IPS DF 4.7 (cell line): Measurements from ENCODE around the gene HDAC10.
"Not testable (repeated sequence)": the region's sequence is repeated elsewhere in the genome, so short reads cannot be mapped to it uniquely, and the experiment has no call there.

ENCODE experiments used
- DNase-seq: peaks from one replicate; pipeline ENCODE4 v3.0.0-alpha.2; 2013; ENCODE audit warnings: low spot score; ENCODE audit errors: extremely low read depth

Gene HDAC10

DNA sequence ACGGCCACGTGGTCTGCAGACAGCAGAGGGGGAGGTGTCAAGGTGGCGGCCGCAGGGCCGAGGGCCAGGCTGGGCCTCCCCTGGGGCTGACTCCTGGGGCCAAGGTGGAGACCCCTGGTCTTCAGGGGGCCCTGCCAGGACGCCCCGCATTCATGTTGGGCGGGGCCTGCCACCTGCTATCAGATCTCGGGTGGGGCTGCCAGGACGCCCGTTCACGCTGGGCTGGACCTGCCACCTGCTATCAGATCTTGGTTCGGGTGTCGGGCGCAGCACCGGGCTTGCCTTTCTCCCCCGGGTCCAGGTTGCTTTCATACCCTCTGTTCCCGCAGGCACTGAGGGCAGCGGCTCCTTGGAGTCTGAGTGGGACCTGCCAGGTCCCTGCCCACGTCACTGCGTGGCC lies 35.2 kb upstream of the HDAC10 start:
- no peak for DNase-seq

DNA sequence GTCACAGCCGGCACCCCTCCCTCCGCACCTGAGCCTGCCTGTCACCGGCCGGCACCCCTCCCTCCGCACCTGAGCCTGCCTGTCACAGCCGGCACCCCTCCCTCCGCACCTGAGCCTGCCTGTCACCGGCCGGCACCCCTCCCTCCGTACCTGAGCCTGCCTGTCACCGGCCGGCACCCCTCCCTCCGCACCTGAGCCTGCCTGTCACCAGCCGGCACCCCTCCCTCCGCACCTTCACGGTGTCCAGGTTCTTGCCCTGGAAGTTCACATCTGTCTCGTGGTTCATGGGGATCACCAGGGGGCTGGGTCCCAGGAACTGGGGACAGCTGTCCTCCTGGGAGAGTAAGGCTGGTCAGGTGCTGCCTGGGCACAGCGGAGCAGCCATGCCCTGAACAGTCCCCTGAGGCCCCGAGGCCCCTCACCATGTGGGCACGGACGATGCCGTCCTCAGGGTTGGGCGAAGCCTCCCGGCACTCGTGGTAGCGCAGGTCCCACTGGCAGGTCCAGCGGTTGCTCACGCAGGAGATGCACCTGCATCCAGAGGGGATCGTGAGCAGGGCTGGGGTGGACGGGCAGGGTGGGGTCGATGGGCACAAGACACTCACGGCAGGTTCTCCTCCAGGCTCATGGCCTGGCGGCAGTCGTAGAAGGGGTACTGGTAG lies 34.6 kb upstream of the HDAC10 start:
- no peak for DNase-seq

DNA sequence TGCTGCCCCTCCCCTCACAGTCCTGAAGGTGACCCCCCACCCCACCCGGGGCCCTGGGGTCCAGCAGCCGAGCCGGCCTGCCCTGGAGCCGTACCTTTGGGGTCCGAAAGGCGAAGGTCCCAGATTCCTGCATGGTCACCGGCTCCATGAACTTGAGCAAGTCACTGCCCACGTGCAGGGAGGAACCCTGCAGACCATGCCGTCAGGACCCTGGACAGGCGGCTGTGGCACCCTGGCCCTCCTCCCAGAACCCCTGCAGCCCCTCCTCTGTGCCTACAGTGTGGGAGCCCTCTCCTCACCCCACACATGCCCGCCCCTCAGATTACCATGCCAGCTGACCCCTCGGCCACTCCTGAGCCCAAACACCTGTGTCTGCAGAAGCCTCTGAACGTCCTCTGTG lies 33.4 kb upstream of the HDAC10 start:
- no peak for DNase-seq

DNA sequence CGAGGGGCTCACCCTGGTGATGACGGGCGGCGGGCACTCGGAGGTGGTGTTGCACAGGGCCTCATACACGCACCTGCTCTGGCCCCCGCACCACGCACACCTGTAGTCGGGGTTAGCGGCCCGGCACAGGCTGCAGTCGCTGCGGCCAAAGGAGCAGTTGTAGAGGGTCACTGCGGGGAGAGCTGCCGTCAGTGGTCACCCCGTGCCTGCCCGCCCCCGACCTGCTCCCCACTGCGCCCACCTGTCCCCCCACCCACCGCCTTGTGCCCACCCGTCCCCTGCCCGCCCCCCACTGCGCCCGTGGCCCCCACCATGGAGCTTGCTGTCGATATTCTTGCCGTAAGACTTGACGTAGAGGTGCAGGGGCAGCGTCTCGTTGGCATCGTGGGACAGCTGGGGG lies 32.8 kb upstream of the HDAC10 start:
- DNase-seq: no peak

DNA sequence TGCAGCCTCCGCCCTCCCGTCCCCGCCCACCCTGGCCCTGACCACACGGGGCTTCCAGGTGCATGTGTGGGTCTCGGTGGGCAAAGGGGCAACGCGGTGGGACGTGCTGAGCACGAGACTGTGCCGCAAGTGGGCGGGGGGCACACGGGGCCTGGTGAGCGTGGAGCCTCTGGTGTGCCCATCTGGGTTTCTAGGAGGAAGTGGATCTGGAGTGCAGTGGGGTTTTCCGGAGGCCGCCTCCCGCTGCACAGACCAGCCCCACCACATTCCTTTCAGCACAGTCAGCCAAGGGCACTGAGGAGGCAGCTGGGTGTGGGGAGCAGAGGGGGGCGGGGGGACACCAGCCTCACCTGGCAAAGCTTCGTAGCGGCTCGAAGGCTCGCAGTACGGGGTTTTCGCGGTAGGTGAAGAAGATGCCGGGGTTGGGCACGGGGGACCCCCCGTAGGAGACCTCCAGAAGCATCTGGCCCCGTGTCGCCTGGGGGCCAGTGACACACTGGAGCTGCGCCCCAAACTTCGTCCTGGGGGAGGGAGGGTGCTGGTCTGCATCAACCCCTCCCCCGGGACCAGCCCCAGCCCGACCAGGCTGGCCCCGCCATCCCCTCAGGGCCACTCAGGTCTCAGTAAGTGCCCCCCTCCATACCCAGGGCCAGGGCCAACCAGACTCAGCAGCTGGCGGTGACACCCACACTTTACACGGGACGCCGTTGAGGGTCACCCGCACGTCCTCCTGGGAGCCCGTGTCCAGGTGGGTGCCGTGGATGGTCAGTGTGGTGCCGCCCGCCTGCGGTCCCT lies 31.5 kb upstream of the HDAC10 start:
- no peak for DNase-seq

DNA sequence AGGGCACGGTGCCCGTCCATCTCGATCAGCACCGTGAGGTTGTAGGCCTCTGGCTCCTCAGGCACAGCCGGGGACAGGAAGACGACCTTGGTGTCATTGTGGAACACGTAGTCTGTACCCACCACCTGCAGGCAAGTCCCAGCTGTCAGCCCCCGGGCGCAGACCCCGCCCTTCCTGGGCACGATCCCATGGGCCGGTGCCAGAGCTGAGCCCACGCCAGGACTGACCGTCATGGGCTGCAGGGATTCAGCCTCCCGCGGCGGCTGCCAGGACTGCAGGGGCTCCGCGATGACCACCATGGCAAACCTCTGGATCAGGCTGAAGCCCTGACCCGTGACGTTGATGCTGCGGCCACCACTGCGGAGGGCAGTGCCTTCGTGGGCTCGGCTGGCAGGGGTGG lies 30.9 kb upstream of the HDAC10 start:
- no peak for DNase-seq

DNA sequence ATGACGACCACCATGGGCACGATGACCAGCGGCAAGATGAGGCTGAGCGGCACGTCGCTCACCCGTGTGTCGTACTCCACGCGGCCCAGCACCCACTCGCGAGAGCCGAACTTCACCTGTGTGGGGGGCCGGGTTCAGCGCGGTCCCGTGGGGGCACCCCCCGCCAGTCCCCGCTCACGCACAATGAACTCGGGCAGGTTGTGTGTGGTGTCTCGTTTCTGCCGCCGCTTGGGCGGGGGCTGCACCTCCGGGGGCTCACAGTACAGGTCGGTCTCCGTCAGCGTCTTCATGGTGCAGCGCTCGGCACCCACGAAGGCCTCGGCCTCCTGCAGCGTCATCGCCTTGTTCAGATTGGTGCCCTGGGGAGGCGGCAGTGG lies 30.3 kb upstream of the HDAC10 start:
- DNase-seq: no peak

DNA sequence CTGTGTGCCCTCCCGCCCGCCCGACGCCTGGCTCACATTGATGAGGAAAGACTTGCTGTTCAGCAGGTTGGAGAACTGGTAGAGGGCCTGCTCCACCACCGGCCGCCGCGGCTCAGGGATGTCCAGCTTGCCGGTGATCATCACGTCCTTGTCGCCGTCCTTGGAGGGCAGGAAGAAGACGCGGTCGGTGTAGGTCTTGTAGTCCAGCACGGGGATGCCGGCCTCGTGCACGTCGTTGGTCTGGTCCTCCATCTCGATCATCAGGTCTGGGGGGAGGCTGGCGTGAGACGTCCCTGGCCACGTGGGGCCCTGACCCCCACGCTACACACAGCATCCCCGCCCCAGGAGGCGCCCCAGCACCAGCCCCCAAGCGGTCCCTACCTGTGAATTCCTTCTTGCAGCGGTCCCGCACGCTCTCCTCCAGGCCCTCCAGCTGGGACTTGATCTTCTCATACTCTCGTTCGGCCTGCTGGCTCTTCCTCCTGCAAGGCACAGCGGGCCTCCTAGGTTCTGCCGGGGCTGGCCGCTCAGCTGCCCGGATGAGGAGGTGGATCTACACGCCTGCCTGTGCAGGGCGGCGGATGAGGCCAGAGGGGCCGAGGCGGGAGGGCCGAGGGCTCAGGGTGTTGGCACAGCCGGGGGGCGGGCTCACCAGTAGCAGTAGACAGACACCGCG lies 29.8 kb upstream of the HDAC10 start:
- no peak for DNase-seq

DNA sequence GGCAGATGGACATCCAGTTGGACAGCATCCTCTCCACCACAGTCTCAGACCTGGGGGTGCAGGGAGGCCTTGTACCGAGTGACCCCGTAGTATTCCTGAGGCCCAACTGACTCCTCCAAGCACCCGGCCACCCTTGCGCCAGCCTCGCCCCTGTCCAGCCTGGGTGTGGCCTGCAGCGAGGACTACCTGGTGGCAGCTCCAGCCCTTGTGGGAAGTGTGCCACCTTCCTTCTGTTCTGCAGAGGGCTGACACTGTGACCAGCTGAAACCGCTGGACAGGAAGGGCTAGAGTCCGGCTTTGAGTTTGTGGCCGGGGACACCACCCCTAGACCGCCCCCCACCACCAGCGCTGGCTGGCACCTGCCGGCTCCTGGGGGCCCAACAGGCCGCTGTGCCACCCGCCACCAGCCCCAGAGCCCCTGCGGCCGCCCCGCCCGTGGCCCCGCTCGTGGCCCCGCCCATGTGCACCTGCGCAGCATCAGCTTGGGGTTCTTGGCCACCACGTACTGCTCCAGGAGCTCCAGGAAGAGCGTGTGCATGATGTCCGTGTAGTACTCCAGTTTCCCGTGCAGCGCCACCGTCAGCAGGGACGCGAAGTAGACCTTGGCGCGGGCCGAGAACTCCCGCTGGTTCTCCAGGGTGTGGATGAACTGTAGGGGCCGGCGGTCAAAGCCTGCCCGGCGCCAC lies 29.1 kb upstream of the HDAC10 start:
- DNase-seq: no peak

DNA sequence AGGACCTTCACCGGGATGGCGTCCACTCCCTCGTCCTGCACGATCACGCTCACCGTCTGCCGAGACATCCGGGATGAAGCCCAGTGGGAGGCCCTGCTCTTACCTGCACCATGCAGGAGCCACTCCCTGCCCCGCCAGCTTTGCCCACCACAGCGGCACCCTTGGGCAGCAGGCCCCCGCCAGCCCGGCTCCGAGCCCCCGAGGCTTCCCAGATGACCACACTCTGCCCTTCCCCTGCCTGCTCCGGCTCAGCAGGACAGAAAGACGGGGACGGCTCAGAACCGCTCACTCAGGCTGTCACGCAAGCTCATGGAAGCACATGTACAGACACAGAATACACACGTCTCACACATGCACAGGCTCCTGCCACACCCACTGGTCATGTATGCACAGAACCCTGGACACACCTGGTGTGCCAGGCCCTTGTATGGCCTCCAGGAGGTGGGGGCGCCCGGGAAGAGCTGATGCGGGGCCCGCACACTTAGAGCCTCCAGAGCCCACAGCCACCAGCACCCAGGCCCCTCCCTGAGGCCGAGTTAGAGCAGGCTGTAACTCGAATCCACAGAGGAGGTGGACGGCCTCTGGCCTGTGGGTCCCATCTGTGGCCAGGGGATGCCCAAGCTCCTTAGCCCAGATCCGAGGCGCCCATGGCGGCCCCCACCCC lies 28.0 kb upstream of the HDAC10 start:
- DNase-seq: no peak

DNA sequence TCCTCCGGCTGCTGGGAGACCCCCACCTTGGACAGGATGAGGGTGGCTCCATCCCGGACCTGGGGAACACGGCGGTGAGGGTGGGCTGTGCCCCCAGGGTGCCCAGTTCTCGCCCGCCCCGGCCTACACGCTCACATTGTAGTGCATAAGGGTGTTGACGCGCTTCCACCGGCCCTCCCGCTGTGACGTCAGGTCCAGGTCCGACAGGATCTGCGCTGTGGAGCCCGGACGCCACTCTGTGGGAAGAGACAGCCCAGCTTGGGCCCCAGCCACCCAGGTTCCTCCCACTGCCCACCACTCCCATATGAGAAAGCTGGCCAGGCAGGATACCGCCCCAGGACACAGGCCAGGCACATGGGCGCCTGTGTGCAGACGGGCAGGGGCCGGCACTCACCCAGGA lies 27.4 kb upstream of the HDAC10 start:
- DNase-seq: no peak

DNA sequence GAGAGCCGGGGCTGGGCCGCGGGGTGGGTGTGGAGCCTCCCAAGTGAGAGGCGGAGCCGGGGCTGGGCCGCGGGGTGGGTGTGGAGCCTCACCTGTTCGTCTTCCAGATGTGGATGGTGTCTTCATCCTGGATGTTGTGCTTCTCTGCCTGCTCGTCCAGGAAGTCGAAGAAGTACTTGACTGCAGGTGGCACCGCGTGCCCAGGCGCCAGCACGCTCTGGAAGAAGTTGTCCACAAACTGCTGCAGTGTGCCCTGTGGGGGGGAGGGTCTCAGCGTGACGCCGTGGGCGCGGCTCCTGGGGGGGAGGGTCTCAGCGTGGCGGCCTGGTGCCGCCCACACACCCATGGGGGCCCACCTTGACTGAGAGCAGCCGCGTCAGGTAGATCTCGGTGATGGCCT lies 26.7 kb upstream of the HDAC10 start:
- no peak for DNase-seq

DNA sequence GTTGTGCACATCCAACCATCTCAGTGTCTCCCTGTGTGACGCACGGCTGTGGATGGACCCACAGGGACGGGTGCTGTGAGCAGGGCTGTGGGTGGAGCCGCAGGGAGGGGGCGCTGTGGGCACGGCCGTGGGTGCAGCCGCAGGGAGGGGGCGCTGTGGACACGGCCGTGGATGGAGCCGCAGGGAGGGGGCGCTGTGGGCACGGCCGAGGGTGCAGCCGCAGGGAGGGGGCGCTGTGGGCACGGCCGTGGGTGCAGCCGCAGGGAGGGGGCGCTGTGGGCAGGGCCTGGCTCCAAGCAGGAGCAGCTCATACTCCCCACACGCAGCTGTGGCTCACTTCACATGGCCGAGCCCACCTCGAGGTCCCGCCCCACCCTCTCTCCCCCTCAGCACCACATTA lies 25.1 kb upstream of the HDAC10 start:
- DNase-seq: no peak

DNA sequence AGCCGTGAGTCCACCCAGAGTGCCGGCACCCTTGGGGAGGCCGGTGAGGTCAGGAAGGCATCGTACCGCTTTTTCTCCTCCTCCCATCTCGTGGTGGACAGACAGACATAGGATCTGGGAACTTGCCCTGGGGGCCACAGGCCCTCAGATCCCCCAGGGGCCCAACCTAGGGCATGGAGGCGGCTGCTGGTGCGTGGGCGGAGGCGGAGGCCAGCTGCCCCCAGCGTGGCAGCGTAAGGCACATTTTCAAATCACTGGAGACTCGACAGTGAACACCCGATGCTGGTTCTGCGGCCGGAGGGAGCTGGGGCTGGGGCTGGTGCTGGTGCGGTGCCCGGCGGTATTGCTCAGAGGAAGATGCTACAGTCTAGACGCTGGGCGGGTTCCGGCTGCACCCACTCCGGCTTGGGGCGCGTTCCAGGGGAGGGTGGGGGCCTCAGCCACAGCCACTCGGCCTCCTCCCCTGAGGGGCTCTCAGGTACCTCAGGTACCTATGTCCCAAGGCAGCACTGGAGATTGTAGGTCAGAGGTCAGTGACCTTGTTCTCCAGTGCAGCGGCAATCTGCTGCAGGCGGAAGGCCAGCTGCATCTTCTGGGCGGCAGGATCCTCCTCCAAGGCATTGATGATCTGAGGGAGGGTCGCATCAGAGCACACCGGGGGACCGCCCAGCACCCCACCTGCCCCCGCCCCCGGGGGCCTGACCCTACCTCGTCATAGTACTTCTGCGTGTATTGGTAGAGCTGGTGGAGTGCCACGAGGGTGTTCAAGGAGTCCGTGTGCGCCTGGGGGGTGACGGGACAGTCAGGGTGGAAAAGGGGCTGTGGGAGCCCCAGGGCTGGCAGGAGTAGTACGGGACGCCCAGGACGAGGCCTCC lies 24.4 kb upstream of the HDAC10 start:
- DNase-seq: no peak

DNA sequence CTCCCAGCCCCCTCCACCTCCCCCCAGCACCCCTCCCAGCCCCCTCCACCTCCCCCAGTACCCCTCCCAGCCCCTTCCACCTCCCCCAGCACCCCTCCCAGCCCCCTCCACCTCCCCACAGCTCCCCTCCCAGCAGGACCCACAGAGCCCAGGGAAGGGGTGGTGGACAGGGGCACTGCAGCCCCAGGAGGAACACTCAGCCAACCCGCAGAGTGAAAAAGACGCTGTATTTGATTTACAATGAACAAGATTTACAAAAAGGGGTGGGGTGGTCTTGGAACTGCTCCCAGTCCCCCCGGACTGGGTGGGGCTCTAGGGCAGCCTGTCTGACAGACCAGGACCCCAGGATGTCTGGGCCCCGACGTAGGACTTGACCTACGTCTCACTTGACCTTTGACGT lies 23.7 kb upstream of the HDAC10 start:
- DNase-seq: no peak

DNA sequence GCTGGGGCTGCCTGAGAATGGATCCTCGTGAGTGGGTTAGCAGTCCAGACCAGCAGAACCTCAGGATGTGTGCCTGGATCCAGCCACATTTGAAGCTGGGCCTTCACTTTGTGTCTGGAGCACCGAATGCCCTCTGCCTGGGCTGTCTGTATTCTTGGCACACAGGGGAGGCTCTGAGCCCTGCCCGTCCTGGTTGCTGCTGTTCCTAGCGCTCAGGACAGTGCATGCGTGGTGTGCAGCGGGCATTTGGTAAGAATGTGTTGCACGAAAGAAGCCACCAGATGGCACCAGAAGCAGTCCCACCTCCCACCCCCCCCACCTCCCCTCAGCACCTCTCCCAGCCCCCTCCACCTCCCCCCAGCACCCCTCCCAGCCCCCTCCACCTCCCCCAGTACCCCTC lies 23.2 kb upstream of the HDAC10 start:
- DNase-seq: no peak

DNA sequence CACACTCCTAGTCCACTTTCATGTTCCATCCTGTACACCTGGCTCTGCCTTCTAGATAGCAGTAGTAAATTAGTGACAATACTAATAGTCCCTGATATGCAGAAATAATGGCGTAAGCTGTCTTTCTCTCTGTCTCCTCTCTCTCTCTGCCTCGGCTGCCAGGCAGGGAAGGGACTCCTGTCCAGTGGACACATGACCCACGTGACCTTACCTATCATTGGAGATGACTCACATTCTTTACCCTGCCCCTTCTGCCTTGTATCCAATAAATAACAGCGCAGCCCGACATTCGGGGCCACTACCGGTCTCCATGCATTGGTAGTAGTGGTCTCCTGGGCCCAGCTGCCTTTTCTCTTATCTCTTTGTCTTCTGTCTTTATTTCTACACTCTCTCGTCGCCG lies 22.7 kb upstream of the HDAC10 start:
- not testable (repeated sequence) for DNase-seq

DNA sequence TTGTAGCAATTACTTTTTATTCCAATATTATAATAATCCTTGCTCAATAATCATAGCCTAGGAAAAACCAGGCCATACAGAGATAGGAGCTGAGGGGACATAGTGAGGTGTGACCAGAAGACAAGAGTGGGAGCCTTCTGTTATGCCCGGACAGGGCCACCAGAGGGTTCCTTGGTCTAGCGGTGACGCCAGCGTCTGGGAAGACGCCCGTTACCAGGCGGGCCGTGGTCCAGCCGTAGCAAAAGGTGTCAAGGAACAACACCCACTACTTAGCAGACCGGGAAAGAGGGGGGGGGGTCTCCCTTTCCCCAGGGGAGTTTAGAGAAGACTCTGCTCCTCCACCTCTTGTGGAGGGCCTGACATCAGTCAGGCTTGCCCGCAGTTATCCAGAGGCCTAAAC lies 22.3 kb upstream of the HDAC10 start:
- DNase-seq: not testable (repeated sequence)

DNA sequence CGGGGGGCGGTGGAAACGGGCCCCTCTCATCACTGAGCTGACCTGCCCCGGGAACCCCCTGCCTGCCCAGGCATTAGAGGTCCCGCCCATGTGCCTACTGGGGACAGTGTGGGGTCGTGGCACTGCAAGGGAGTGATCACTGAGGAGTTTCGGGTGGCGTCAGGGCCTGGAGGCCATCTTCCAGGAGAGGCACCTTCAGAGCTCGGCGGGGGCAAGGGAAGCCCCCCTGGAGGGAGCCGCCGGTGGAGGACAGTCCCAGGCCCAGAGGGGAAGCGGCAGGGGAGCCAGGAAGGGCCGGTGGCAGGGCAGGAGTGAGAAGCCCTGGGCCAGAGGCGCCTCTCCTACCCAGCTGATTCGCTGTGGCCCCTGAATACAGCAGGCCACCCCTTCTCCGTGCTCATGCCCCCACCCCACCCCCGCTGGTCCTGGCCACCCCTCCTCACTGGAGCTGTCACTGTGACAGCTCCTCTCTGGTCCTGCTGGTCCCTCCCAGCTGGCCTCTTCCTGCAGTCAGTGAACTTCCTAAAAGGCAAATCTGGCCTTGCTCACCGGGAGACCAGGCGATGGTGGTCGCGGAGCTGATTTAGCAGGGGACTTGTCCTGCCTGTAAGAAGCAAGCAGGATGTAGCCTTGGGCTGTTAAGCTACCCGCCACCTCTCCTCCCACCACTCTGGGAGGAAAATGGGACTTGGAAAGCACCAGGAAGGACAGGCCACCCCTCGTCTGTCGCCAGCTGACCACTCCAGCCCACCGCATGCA lies 21.2 kb upstream of the HDAC10 start:
- DNase-seq: no peak

DNA sequence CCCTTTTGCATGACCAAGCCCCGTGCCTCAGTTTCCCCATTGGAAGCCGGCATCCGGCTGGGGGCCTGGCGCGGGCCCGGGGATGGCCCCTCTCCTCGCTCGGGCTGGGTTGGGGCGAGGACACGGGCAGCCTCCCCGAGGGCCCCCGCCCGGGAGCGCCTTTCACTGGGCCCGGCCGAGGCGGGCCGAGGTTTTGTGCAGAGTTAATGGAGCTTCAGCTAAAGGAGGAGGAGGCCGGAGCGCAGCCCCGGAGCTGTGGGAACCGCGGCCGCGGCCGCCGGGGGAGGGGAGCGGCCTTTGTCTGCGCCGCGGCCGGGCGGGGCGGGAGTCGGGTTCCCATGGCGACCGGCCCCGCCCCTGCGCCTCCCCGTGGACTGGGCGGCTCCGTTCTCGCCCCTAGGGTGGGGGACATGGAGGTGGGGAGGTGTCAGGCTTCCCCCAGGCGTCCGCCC lies 20.5 kb upstream of the HDAC10 start:
- no peak for DNase-seq
